ENCODE data around the gene XPA. TPM values are rescaled to one million over a fixed set of nuclear protein-coding genes. Genes with fewer than 3 reads are reported as not detected.

Gene XPA
- total and polyA plus RNA-seq, 2 donors (not counting 1 experiment from before 2014, with no cell fraction given) = 6.1 to 9.7 TPM

- Histone ChIP-seq H3K27me3 (ENCODE audit: control insufficient read depth, insufficient read depth, low read length) (peaks cover 25% of the 10 kb centered on the region), H4K20me1 (ENCODE audit: control insufficient read depth, extremely low read depth, insufficient read depth, low read length) (peaks cover 1% of the 10 kb centered on the region), H3K9ac (ENCODE audit: insufficient read depth, low read length) (no peak overlapping the region), H3K79me2 (ENCODE audit: control insufficient read depth, insufficient read depth, low read length) (no peaks in the 10 kb centered on the region), H3K4me2 (ENCODE audit: extremely low read depth, insufficient read depth, low read length) (no peak overlapping the region), H3K4me3 (replicated peaks in 1 of 4; ENCODE audit: control extremely low read depth in 1 of 4, insufficient read depth in 1 of 4, low read depth in 3 of 4, low read length in 4 of 4) (no peak overlapping the region), H3K4me1 (ENCODE audit: control insufficient read depth, extremely low read depth, insufficient read depth, low read length) (peaks cover 2% of the 10 kb centered on the region), H3K27ac (ENCODE audit: insufficient read depth, low read length) (no peak overlapping the region), H2AFZ (ENCODE audit: low read length) (no peak overlapping the region), H3K36me3 (ENCODE audit: control insufficient read depth, insufficient read depth, low read length) (no peaks in the 10 kb centered on the region), H3K9me3 (ENCODE audit: control insufficient read depth, insufficient read depth, low read depth, low read length) (no peaks in the 10 kb centered on the region)
- no peak for TF ChIP-seq CTCF (conservative IDR thresholded peaks at IDR 0.05 in 1 of 2, IDR thresholded peaks at IDR 0.05 in 1 of 2; ENCODE audit: low read depth in 1 of 2, low read length in 2 of 2)
- no peak for TF ChIP-seq EZH2 (IDR thresholded peaks at IDR 0.05; ENCODE audit: low read length, missing control alignments)
- DNase-seq (ENCODE audit: low read depth in 2 of 2) = no peak
Measured at GRCh38 chr9:97742545-97742944, 45.4 kb upstream of the XPA start.

GRCh38 chr9:97741947-97742346 lies 44.8 kb upstream of the XPA start:
- Histone ChIP-seq H3K79me2 (ENCODE audit: control insufficient read depth, insufficient read depth, low read length) (no peaks in the 10 kb centered on the region), H3K36me3 (ENCODE audit: control insufficient read depth, insufficient read depth, low read length) (no peaks in the 10 kb centered on the region), H2AFZ (ENCODE audit: low read length) (no peak overlapping the region), H3K9ac (ENCODE audit: insufficient read depth, low read length) (no peak overlapping the region), H3K27me3 (ENCODE audit: control insufficient read depth, insufficient read depth, low read length) (peaks cover 19% of the 10 kb centered on the region), H3K27ac (ENCODE audit: insufficient read depth, low read length) (no peak overlapping the region), H4K20me1 (ENCODE audit: control insufficient read depth, extremely low read depth, insufficient read depth, low read length) (peaks cover 1% of the 10 kb centered on the region), H3K9me3 (ENCODE audit: control insufficient read depth, insufficient read depth, low read depth, low read length) (no peaks in the 10 kb centered on the region), H3K4me3 (replicated peaks in 1 of 4; ENCODE audit: control extremely low read depth in 1 of 4, insufficient read depth in 1 of 4, low read depth in 3 of 4, low read length in 4 of 4) (no peak overlapping the region), H3K4me2 (ENCODE audit: extremely low read depth, insufficient read depth, low read length) (no peak overlapping the region), H3K4me1 (ENCODE audit: control insufficient read depth, extremely low read depth, insufficient read depth, low read length) (peaks cover 2% of the 10 kb centered on the region)
- no peak for DNase-seq (ENCODE audit: low read depth in 2 of 2)
- TF ChIP-seq EZH2 (IDR thresholded peaks at IDR 0.05; ENCODE audit: low read length, missing control alignments) (no peak), CTCF (conservative IDR thresholded peaks at IDR 0.05 in 1 of 2, IDR thresholded peaks at IDR 0.05 in 1 of 2; ENCODE audit: low read depth in 1 of 2, low read length in 2 of 2) (no peak)

GRCh38 chr9:97740848-97741821 lies 44.0 kb upstream of the XPA start:
- H2AFZ ChIP-seq (ENCODE audit: low read length) = peak overlapping the region; percentile 39
- H3K36me3 ChIP-seq (ENCODE audit: control insufficient read depth, insufficient read depth, low read length) = no peaks in the 10 kb centered on the region
- no peak overlapping the region for H3K27ac ChIP-seq (ENCODE audit: insufficient read depth, low read length)
- H3K4me2 ChIP-seq (ENCODE audit: extremely low read depth, insufficient read depth, low read length) = peak overlapping the region; percentile 59
- DNase-seq (ENCODE audit: low read depth in 2 of 2) = peak; percentile 44 to 68
- H3K9ac ChIP-seq (ENCODE audit: insufficient read depth, low read length) = no peak overlapping the region
- TF ChIP-seq CTCF (conservative IDR thresholded peaks at IDR 0.05 in 1 of 2, IDR thresholded peaks at IDR 0.05 in 1 of 2; ENCODE audit: low read depth in 1 of 2, low read length in 2 of 2) (no peak), EZH2 (IDR thresholded peaks at IDR 0.05; ENCODE audit: low read length, missing control alignments) (no peak)
- no peaks in the 10 kb centered on the region for H3K9me3 ChIP-seq (ENCODE audit: control insufficient read depth, insufficient read depth, low read depth, low read length)
- peaks cover 2% of the 10 kb centered on the region for H3K4me1 ChIP-seq (ENCODE audit: control insufficient read depth, extremely low read depth, insufficient read depth, low read length)
- H3K4me3 ChIP-seq (replicated peaks in 1 of 4; ENCODE audit: control extremely low read depth in 1 of 4, insufficient read depth in 1 of 4, low read depth in 3 of 4, low read length in 4 of 4) = peak overlapping the region in 3 of 4 experiments; percentile 21 to 46 (median 43)
- no peaks in the 10 kb centered on the region for H3K79me2 ChIP-seq (ENCODE audit: control insufficient read depth, insufficient read depth, low read length)
- H3K27me3 ChIP-seq (ENCODE audit: control insufficient read depth, insufficient read depth, low read length) = peaks cover 19% of the 10 kb centered on the region
- H4K20me1 ChIP-seq (ENCODE audit: control insufficient read depth, extremely low read depth, insufficient read depth, low read length) = peaks cover 1% of the 10 kb centered on the region

All from fibroblast of lung (primary cell).